Activated gamma-delta T cell (primary cell): ENCODE measurements around the gene CEMIP.

Source experiments
- DNase-seq: peaks from one replicate; lab custom pipeline; 2025; lab: John Stamatoyannopoulos, UW

Gene CEMIP

DNA sequence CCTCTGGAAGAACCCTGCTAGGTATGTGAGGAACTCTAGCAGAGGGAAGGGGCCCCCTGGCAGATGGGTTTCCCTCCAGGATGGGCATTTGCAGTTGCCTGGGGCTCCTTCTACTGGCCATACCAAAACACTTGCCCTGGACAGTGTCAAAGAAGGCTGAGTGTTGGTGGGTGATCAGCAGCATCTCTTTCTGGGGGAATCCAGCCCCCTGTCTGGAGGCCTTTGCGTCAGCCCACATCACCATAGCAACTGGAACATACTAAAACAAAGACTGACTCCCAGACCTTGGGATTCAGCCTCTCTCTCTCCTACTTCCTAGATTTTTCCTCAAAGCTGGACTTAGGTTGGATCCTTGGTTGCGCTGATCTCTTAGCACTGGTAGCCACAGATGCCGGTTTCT is 8.1 kb downstream of the CEMIP start:
- no peak for DNase-seq

DNA sequence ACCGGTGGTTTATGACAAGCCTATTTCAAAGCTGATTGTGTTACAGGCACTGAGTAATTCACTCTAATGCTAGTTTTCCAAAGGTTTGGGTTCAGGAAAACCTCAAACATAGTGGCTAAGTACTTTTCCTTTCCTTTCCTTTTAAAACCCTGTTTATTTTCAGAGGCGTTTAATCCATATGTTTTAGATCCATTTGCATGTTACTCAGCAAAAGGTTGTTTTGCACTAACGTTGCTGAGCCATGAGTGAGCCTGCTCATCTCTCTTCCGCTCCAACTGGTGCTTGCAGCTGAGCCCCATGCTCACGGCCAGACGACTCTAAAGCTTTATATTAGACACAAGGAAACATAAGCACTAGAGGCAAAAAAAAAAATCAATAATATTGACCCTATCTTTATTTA is 9.4 kb downstream of the CEMIP start:
- DNase-seq, result no peak

DNA sequence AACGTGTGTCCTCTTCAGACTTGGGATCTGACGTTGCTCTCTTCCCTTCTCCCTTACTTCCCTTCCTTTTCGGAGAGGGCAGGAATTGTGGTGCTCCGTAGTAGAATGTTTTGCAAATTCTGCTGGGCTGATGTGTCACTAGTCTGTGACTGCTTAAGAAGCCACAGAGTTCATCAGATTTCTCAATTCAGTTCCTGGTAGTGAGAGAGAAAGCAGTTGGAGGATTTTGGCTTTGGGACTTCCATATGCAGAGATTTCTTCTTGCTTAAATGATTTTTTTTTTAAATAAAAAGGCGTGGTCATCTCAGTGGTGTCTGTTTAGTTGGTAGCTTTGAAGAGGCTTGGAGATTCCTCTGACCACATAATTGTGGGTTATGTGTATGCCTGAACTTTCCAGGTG is 10.1 kb downstream of the CEMIP start:
- DNase-seq, result no peak

DNA sequence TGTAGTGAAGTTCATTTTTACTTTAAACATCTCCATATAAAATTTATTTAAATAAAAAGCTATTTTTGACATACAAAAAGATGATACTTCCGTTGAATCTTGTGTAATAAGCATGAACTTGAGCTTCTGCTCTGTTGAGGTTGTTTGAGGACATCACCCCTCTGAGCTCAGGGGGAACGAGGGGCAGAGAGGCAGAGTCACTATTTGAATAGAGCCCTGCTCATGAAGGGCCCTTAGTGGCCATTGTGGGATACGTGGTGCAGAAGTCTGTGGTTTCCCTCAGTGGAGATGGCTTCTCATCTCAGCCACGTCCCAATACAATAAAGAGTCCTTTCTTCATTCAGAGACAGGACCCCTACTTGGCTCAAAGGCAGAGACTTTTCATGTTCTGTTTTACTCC is 10.6 kb downstream of the CEMIP start:
- DNase-seq, result no peak

DNA sequence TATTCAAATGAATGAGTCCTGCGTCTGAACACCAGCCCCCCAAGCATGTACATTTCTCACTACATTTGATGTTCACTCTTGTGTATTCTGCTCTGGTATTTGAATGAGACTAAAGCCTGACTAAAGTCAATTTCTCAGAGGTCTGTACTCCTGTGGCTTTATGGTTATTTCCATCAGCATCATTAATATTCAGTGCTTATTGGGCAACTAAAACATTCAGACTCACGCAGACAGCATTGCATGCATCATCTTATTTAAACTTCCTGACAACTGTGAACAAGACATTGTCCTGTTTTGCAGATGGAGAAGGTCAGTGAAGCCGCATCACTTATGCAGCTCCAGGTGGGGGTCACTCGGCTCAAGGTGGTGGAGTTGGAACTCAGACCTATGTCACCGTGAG is 11.1 kb downstream of the CEMIP start:
- no peak for DNase-seq

DNA sequence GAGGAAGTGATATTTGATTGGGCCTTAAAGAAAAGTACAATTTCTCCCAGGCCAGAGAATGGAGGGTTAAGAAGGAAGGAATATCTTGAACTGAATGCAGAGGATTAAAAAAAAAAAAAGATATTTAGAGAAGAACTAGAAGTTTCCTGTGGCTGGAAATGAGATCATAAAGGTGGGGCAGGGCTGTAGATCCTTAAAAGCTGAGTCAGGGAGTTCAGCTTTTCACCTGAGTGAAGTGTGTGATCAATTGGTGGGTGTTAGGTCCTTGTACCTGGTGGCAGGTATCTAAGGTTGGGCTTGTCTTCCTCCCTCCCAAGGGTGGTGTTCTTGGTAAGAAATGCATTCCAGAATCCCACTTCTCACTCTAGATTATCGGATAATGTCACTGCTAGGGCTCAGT is 11.8 kb downstream of the CEMIP start:
- DNase-seq, result no peak

DNA sequence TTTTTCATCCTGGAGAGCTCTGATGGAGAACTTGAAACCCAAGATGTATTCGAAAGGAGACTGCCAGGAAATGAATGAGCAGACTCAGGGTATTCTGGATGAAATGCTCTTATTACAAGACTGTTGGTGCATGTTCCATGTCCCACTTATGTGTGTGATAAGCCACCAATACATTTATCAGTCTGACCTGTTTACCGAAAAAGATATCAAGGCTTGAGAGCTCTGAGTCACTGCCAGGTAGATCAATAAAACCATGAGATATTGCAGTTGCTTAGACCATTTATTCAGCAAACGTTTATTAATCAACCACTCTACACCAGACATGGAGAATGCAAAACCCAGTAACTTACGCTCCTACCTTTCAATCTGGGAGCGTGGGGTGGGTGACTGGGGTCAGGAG is 17.2 kb downstream of the CEMIP start:
- no peak for DNase-seq

DNA sequence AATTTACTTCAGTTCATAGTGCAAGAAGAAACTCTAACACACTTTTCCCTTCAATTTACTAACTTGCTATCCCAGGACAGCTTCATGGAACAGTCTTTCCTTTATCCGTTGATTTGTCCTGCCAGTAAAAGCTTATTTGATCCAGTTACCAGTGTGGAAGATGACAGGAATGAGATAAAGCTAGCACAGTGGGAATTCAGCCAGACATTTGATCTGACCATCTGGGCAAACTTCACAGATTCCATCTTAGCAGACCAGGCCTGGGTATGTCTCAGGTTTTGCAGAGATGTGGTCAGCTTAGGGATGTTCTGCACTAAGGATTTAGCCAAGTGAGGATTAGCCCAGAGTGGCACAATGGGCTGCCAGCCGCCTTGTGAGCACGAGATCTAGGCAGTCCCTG is 19.7 kb downstream of the CEMIP start:
- no peak for DNase-seq

DNA sequence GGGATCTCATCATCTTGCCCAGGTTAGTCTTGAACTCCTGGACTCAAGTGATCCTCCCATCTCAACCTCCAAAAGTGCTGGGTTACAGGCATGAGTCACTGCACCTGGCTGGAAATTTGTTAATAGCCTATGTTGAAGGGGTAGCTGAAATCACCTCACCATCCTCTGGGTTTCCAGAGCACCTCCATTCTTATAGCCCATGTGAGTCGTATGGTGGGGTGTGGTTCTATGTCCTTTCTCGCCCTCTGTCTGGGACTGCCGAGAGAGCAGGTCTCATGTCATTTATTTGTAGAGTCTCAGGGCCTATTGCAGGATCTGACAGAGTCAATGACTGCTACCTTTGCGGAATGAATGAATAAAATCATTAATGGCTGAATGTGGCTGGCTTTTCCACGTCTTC is 20.9 kb downstream of the CEMIP start:
- no peak for DNase-seq

DNA sequence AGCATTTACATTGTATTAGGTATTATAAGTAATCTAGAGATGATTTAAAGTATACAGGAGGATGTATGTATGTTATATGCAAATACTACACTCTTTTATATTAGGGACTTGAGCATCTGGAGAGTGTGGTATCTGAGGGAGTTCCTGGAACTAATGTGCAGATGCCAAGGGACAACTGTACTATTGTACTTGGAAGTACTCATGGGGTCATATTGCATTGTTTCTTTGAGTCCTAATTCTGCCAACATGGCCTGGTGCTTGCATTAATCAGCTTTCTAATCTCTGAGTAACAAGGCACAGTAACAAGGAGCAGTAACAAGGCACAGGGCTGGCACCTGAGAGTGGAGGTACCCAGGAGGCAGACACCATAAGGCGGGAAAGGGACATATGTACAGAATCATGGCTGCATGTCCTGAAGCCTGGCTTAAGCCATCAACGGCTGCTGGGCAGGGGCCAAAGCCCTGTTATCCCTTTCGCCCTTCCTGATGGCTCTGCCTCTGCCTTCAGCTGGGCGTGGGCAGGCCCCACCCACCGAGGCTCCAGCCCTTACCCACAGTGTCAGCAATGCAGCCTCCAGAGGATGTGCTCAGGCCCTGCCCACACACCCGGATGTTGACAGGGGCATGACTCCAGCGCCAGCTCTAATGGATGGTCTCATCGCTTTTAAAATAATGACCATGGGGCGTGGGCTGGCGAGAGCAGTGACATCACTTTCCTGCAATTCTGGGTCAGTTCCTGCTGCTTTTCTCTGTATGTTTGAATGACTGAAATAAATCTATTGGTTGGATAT is 22.9 kb downstream of the CEMIP start:
- no peak for DNase-seq

DNA sequence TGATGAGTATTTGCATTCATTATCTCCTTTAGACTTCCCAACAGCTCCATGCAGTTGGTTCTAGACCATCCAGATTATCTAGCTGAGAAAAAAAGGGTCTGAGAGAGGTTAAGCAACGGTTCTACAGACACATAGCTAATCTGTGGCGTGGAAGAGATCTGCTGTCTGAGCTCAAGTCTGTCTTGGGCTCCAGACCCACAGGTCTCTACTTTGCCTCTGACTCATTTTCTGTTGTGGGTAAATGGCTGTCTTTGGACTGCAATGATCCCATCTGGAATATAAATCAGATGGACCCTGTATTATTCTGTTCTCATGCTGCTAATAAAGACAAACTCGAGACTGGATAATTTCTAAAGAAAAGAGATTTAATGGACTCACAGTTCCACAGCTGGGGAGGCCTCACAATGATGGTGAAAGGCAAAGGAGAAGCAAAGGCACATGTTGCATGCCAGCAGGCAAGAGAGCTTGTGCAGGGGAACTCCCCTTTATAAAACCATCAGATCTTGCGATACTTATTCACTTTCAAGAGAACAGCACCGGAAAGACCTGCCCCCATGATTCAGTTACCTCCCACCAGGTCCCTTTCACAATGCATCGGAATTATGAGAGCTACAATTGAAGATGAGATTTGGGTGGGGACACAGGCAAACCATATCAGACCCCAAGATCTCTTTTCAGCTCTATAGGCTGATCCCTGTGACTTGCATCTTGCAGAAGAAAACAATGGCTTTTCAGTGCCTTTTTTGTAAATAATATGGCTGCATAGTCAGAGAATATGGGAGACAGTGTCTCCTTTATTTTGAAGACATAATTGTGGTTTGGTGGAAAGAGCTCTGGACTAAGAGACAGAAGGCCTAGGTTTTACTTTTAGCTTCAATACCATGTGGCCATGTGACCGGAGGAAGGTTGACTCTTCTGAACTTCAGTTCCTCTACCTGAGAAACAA is 24.7 kb downstream of the CEMIP start:
- no peak for DNase-seq

DNA sequence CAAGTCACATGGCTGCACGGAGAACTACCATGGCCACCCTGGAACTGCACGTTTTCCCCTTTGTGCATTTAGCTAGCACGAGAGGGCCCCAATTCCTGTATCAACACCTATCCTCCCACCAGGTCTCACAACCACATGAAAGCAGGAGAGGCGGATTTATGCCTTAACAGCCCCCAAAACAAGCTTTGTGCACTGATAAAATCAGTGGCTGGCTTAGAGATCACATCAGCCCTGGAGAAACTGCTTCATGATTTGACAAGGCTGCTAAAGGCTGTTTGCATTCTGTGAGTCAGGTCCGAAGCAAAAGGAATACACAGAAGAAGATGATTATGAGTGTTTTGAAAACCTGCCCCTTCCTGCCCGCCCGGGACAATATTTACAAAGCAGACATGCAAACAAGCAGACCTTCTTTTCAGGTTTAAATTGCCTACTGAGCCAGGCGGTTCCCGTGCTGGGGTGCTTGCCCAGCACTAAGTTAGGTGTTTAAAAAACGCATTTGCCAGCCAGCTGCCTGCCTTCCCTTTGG is 25.9 kb downstream of the CEMIP start:
- no peak for DNase-seq

DNA sequence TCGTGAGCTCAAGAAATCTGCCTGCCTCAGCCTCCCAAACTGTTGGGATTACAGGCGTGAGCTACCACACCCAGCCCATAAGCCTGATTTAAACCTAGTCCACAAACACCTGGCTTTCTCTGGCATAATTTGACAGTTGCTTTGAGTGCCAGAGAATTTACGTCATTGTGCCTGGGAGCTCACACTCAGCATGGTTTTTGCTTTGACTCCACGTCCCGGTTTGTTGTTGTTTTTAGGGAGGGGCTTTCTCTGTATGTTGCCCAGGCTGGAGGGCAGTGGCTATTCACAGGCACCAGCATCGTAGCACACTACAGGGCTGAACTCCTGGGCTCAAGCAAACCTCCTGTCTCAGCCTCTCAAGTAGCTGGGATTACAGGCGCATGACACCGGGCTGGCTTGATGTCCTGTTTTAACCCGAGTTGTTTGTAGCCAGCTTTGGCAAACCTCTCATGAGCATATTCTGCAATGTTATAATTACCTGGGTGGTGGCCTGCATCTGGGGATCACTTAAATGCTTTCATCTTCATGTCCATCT is 32.7 kb downstream of the CEMIP start:
- DNase-seq, result no peak

DNA sequence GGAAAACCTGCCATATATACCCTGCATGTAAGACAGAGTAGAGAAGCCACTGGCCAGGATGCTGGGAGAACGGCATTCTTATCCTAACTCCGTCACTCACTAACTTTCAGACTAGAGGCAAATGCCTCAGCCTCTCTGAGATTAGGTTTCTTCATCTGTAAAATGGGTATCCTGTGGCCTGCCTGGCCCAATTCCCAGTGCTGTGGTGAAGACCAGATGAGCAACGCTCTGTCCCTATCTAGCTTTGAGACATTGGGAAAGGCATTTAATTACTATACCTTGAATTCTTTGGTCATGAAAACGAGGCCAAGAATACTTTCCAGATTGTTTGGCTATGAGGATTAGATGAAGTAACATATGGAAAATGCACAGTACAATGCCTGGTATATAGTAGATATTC is 35.9 kb downstream of the CEMIP start:
- DNase-seq, result no peak

DNA sequence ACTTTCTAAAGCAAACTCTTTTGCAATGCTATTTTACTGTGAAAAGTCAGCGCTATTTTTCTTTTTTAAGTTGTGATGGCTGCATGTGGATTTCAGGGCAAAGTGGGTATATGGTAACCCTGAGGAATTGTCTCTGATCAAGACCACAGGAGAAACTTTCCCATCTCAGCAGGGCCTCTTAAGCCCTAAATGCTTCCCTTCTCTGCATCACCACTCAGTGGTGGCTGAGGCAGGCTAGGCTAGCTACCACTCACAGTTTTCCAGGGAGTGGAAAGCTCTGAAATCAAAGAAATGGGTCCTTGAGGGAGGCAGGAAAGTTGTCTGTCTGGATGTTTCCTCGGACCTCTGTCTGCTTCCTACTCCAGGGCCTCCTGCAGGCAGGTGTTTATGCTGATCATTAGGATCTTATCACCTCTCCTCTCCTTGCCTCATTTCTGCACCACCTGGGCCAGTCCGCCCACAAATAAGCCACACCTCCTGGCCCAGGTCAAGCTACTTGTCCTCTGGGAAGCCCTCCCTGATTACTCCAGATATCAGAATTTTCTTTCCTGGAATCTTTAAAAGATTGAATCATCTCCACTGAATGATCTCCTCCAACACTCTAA is 37.0 kb downstream of the CEMIP start:
- no peak for DNase-seq

DNA sequence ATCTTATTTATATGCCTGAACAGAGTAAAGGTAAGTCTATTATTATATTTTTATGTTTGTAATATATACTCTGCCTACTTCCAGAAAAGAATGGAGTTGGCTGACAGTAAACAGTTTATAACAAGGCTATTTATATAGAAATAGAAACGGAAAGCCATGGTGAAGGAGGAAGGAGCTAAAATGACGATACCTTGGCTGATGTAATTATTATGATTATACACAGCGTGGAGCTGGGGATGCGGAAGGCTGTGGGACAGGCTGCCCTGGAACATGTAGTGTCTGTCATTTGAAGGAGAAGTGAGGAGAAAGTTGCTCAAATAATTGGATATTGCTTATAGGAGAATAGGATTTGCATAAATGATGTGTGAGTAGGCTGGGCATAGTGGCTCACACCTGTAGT is 37.8 kb downstream of the CEMIP start:
- DNase-seq, result no peak

DNA sequence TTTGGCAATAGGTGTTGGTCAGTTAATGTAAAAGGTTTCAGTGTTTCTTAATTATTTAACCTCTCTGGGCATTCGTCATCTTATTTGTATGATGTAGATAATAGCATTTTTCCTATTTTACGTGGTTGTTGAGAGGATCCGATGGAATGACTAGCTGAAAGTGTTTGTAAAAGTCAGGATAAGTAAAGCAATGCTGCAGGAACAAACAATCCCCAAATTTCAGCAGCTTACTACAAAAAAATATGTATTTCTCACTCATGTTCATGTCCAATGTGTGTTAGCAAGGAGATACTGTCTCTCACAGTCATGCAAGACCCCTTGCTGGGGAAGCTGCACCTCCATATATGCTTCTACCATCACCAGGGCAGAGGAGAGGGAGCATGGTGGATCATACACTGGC is 38.7 kb downstream of the CEMIP start:
- no peak for DNase-seq

DNA sequence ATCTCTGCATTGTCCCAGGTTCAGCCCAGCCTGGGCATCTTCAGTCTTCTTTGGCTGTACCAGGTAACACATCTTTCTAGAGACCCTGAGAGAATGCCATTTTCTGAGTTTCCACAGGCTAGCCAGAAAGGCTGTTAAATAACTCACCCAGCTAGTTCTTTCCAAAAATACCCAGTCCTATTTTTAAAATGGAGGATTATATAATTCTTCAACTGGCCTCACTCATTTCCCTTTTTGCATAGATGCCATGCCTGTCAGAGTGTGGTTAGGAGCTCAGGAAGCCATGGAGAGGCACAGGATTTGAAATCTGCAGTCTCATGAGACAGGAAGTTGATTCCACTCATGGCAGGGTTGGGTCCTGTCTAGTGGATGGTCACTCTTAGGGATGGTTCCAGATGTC is 39.8 kb downstream of the CEMIP start:
- no peak for DNase-seq

DNA sequence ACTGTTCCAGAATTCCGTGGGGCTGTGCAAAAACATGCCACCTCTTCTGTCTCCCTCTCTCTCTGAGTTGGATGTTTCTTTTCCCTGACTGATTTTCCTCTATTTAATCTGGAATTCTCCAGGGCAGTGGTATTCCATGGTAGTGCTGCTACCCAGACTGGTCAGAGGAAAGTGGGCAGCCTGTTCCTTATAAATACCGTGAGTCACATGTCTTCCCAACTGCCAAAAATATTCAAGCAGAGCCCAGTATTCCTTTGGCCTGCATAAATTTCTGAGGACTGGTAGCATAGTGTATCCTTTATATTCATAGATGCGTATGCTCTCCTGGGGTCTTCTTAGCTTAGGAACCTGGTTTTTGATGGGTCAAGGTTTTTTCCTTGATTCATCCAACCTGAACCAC is 40.9 kb downstream of the CEMIP start:
- DNase-seq, result no peak

DNA sequence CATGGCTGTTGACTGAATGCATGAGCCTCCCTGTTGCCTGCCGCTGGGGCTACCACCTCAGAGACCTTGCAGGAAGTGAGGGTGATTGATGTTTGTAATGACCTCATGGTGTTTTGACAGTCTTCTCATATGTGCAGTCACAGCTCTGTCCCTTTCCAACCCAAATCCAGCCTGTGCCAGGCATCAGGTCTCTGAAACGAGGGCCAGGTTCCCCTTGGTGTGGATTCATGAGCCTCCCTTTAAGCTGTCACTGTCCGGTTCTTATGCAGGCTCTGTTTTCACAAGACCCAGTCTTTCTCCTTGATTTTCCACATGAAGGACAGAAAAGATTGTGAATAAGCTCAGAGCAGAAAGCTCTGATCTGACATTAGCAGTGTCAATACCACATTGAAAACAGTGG is 43.1 kb downstream of the CEMIP start:
- no peak for DNase-seq

DNA sequence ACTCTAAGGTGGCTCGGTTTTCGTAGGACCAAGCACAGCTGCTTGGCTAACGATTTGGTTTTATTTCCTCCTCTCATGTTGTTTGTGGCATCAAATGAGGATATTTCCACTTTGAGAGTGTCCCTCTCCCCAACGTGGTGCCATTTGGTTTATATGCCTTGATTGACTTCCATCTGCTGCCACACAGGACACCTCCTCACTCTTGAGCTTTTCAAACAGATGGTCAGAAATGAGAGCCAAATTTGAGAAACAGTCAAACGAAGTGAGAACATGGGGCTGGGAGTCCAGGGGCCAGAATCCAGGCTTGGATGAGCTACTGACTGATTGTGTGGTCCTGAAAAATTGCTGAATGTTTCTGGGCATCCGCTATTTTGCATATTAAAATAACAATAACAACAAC is 43.5 kb downstream of the CEMIP start:
- no peak for DNase-seq

DNA sequence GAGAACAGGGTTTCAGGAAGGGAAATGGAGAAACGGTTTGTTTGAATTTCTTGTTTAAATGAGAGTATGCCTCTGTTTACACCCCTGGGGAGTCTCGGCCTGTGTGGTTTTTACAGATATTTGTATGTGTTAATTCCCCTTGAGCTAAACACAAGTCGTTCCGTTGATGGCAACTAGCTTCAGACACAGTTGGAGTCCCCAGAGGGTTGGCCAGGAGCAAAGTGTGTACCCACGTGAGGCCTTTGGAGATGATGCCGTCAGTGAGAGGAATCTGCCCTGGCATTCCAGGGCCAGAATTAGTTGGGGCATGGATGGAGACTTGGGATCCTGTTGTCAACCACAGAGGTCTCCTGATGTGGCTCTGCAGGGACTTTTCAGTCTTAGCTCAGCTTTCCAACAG is 44.0 kb downstream of the CEMIP start:
- DNase-seq, result no peak
